HepG2 (cell line): ENCODE data around the gene PSMC2. TPM values are rescaled to one million over a fixed set of nuclear protein-coding genes. Genes with fewer than 3 reads are reported as not detected.

Source experiments
- ATAC-seq: fragments of 200-7000 bp; cut with Tn5 transposase; 3 replicates; pipeline ENCODE4 v1.9.1; 2020; ENCODE audit warnings: mild to moderate bottlenecking, moderate library complexity
- BruUV-seq: library from RNA; stranded (reverse); fragments of 400-500 nt; replicated peaks from 2 replicates; lab custom pipeline; 2021; lab: Mats Ljungman, UMichigan
- CTCF ChIA-PET: fragments of 300-600 bp; formaldehyde crosslinking; extraction: SDS; loops from one replicate; lab custom pipeline; 2021; ENCODE audit warnings: low total read pairs, inconsistent platforms, low intra/inter-chr PET ratio; lab: Yijun Ruan, JAX
- POLR2A ChIA-PET: fragments of 350-600 bp; sonication (Branson Sonifier 250); formaldehyde crosslinking; loops from one replicate; lab custom pipeline; 2020; ENCODE audit warnings: antibody characterized with exemption, inconsistent platforms; lab: Yijun Ruan, JAX
- DNase-seq: peaks from one replicate; pipeline ENCODE4 v3.0.0-alpha.2; 2015; ENCODE audit warnings: low spot score
- FAIRE-seq: peaks from 3 replicates; lab custom pipeline; 2011; peaks lifted over from hg19 to GRCh38; lab: Jason Lieb, UNC
- H2AFZ ChIP-seq: one replicate; pipeline ENCODE4 v1.6.1; 2011; ENCODE audit warnings: low read length, inconsistent platforms
- H3K27ac ChIP-seq: fragments of 300-600 bp; 3 replicates; pipeline ENCODE4 v1.8.0; 2011; ENCODE audit warnings: mixed run types, mild to moderate bottlenecking, mixed read lengths, low read length, inconsistent platforms; ENCODE audit not compliant: insufficient read depth; ENCODE audit errors: extremely low read length
- H3K27me3 ChIP-seq, 2 experiments: fragments of 200-600 bp in 1 of 2; 2 replicates in 1 of 2; 3 replicates in 1 of 2; pipeline versions ENCODE4 v1.6.0 to v1.8.0; 2011; ENCODE audit warnings: low read length in 2 of 2, mild to moderate bottlenecking in 2 of 2, moderate library complexity in 2 of 2, inconsistent platforms in 1 of 2; ENCODE audit not compliant: insufficient read depth in 2 of 2, control insufficient read depth in 1 of 2
- H3K36me3 ChIP-seq, 2 experiments: fragments of 200-600 bp in 1 of 2; replicated peaks in 1 of 2; 2 replicates in 1 of 2; 3 replicates in 1 of 2; pipeline versions ENCODE4 v1.5.1 to v1.8.0; 2011; ENCODE audit warnings: low read length in 2 of 2, inconsistent platforms in 1 of 2; ENCODE audit not compliant: insufficient read depth in 2 of 2, control insufficient read depth in 1 of 2
- H3K4me1 ChIP-seq: 2 replicates; pipeline ENCODE4 v1.5.1; 2012; ENCODE audit warnings: low read length, inconsistent platforms; ENCODE audit not compliant: insufficient read depth
- H3K4me2 ChIP-seq: 2 replicates; pipeline ENCODE4 v1.6.0; 2011; ENCODE audit warnings: low read depth, low read length, inconsistent platforms
- H3K4me3 ChIP-seq, 3 experiments: fragments of 200-600 bp in 1 of 3; sonication (generic), shearing (Covaris generic) in 1 of 3; replicated peaks in 1 of 3; 2 replicates each; pipeline ENCODE4 v1.5.1; 2011 to 2016; ENCODE audit warnings: low read length in 3 of 3, inconsistent platforms in 2 of 3, low read depth in 2 of 3, mild to moderate bottlenecking in 2 of 3, control low read depth in 1 of 3, mixed read lengths in 1 of 3; ENCODE audit not compliant: insufficient read depth in 1 of 3
- H3K79me2 ChIP-seq: one replicate; pipeline ENCODE4 v1.6.1; 2011; ENCODE audit warnings: low read length, inconsistent platforms; ENCODE audit not compliant: insufficient read depth
- H3K9ac ChIP-seq: 2 replicates; pipeline ENCODE4 v1.6.0; 2011; ENCODE audit warnings: mild to moderate bottlenecking, low read depth, low read length, inconsistent platforms; ENCODE audit not compliant: insufficient read depth
- H3K9me3 ChIP-seq: 2 replicates; pipeline ENCODE4 v1.5.1; 2012; ENCODE audit warnings: mild to moderate bottlenecking, low read length
- H4K20me1 ChIP-seq: 2 replicates; pipeline ENCODE4 v1.6.0; 2011; ENCODE audit warnings: inconsistent platforms, mild to moderate bottlenecking, low read length, moderate library complexity; ENCODE audit not compliant: insufficient read depth
- CAMTA2 ChIP-seq: sonication (generic); formaldehyde crosslinking; IDR thresholded peaks from 2 replicates; pipeline ENCODE4 v1.4.0; 2020; ENCODE audit warnings: mild to moderate bottlenecking, missing genetic modification reagents, borderline replicate concordance
- EEA1 ChIP-seq: sonication (generic); formaldehyde crosslinking; IDR thresholded peaks from 2 replicates; pipeline ENCODE4 v1.5.1; 2020; ENCODE audit warnings: mild to moderate bottlenecking, missing genetic modification reagents, borderline replicate concordance
- FOSL2 ChIP-seq: sonication (generic); formaldehyde crosslinking; IDR thresholded peaks from 2 replicates; pipeline ENCODE4 v1.4.0; 2020; ENCODE audit warnings: missing genetic modification reagents
- HDAC2 ChIP-seq: sonication (generic); formaldehyde crosslinking; IDR thresholded peaks from 2 replicates; pipeline ENCODE4 v1.4.0; 2020; ENCODE audit warnings: missing genetic modification reagents
- KDM5B ChIP-seq: sonication (generic); formaldehyde crosslinking; IDR thresholded peaks from 2 replicates; pipeline ENCODE4 v1.4.0; 2020; ENCODE audit warnings: missing genetic modification reagents, mild to moderate bottlenecking, borderline replicate concordance
- MTA1 ChIP-seq: sonication (generic); formaldehyde crosslinking; IDR thresholded peaks from 2 replicates; pipeline ENCODE4 v1.4.0; 2020; ENCODE audit warnings: missing genetic modification reagents, mild to moderate bottlenecking, borderline replicate concordance
- RERE ChIP-seq: IDR thresholded peaks from 2 replicates; pipeline ENCODE4 v1.6.1; 2016; ENCODE audit warnings: low read depth, missing genetic modification reagents, missing compliant biosample characterization
- TFDP2 ChIP-seq: sonication (generic); formaldehyde crosslinking; IDR thresholded peaks from 2 replicates; pipeline ENCODE4 v1.4.0; 2020; ENCODE audit warnings: missing genetic modification reagents
- ZBTB25 ChIP-seq: IDR thresholded peaks from 2 replicates; pipeline ENCODE4 v1.6.1; 2018; ENCODE audit warnings: missing genetic modification reagents
- ZBTB42 ChIP-seq: sonication (generic); formaldehyde crosslinking; IDR thresholded peaks from 2 replicates; pipeline ENCODE4 v1.5.0; 2020; ENCODE audit warnings: mild to moderate bottlenecking, missing genetic modification reagents
- ZNF556 ChIP-seq: sonication (generic); formaldehyde crosslinking; IDR thresholded peaks from 2 replicates; pipeline ENCODE4 v1.4.0; 2020; ENCODE audit warnings: mild to moderate bottlenecking, missing genetic modification reagents, borderline replicate concordance
- ZNF678 ChIP-seq: sonication (generic); formaldehyde crosslinking; IDR thresholded peaks from 2 replicates; pipeline ENCODE4 v1.4.0; 2020; ENCODE audit warnings: mild to moderate bottlenecking, missing genetic modification reagents
- ZNF761 ChIP-seq: sonication (generic); formaldehyde crosslinking; conservative IDR thresholded peaks from 2 replicates; pipeline ENCODE4 v1.4.0; 2020; ENCODE audit warnings: mild to moderate bottlenecking, missing genetic modification reagents
- ZNF788 ChIP-seq: sonication (generic); formaldehyde crosslinking; IDR thresholded peaks from 2 replicates; pipeline ENCODE4 v1.5.0; 2020; ENCODE audit warnings: mild to moderate bottlenecking, missing genetic modification reagents, borderline replicate concordance
- WGBS: methylation state at CpG from one replicate; pipeline ENCODE4 v1.1.6; 2017; ENCODE audit warnings: low lambda C conversion rate; 5-methylcytosine and 5-hydroxymethylcytosine counted together
- in situ Hi-C: cut with HindIII; loops from 2 replicates; pipeline ENCODE4 v1.10.0; 2017; ENCODE audit warnings: low pct_unique_long_range_greater_than_20kb; ENCODE audit not compliant: extremely low pct_ligation_motif_present
- intact Hi-C: fragments of 100-400 bp; cut with micrococcal nuclease; formaldehyde crosslinking; loops from one replicate; pipeline ENCODE4 v1.10.0; 2022; ENCODE audit not compliant: unreplicated experiment
- polyA plus RNA-seq, 8 experiments: library from polyadenylated mRNA; depleted of rRNA in 3 of 8; stranded (reverse) in 7 of 8; unstranded in 1 of 8; fragments of >200 nt; fragmentation: Illumina TruSeq in 4 of 8; extraction: Trizol in 4 of 8; gene quantifications; 2 replicates each; pipeline versions ENCODE4 v1.2.1 to v1.2.3, GENCODE V29; 2011 to 2016; ENCODE audit warnings: low read depth in 4 of 8, missing spikeins in 1 of 8, mixed read lengths in 1 of 8; ENCODE audit not compliant: insufficient read depth in 1 of 8
- total RNA-seq, 5 experiments: library from RNA; depleted of rRNA; stranded (reverse); fragments of >200 nt; fragmentation: Illumina TruSeq; extraction: Trizol; gene quantifications; 2 replicates each; pipeline ENCODE4 v1.2.3, GENCODE V29; 2016; ENCODE audit warnings: low read depth in 1 of 5

The PSMC2 gene
- total and polyA plus RNA-seq, 2 of the 13 experiments (the other 11 are each of a cell fraction or from before 2014, with no cell fraction given): 89.9 to 181 TPM

GRCh38 chr7:103405789-103406613 is 58.6 kb downstream of the PSMC2 start (continued):
- TF ChIP-seq TFDP2 (0 out of 2 replicates have a peak, but pooled peaks have one; percentile 34), HDAC2 (CRISPR knock-in tag) (0 out of 2 replicates have a peak, but pooled peaks have one; percentile 33), ZNF556 (CRISPR knock-in tag) (0 out of 2 replicates have a peak, but pooled peaks have one; percentile 16), KDM5B (peak; percentile 35; the same call in 1 of the 2 replicates), CAMTA2 (0 out of 2 replicates have a peak, but pooled peaks have one; percentile 9), FOSL2 (CRISPR knock-in tag) (0 out of 2 replicates have a peak, but pooled peaks have one; percentile 11), ZNF761 (CRISPR knock-in tag) (peak; percentile 56; the same call in 1 of the 2 replicates), ZNF678 (CRISPR knock-in tag) (0 out of 2 replicates have a peak, but pooled peaks have one; percentile 44), ZNF788 (CRISPR knock-in tag) (peak; percentile 36; the same call in 1 of the 2 replicates), MTA1 (peak; percentile 38; the same call in 1 of the 2 replicates)

GRCh38 chr7:103412151-103412550 is 64.7 kb downstream of the PSMC2 start:
- H3K27me3 ChIP-seq: no peaks in the 10 kb centered on the region; a peak in 1 of 5 replicates
- CTCF ChIA-PET: no interaction called here

More at GRCh38 chr7:103412151-103412550, 64.7 kb downstream of the PSMC2 start:
- Histone ChIP-seq H3K27ac (no peak overlapping the region), H3K9me3 (no peaks in the 10 kb centered on the region), H3K36me3 (no peaks in the 10 kb centered on the region), H3K79me2 (no peaks in the 10 kb centered on the region), H3K4me2 (no peak overlapping the region), H3K4me1 (no peaks in the 10 kb centered on the region), H3K4me3 (no peak overlapping the region), H4K20me1 (no peaks in the 10 kb centered on the region; the same call in 1 of the 2 replicates), H2AFZ (no peak overlapping the region), H3K9ac (no peak overlapping the region)
- FAIRE-seq (no peak), DNase-seq (no peak), ATAC-seq (no peak)
- POLR2A ChIA-PET: no interaction called here
- TF ChIP-seq EEA1 (CRISPR knock-in tag) (no peak), ZBTB42 (CRISPR knock-in tag) (no peak), ZBTB25 (CRISPR knock-in tag) (no peak), RERE (CRISPR knock-in tag) (no peak)
- no TSS peak for BruUV-seq
- in situ Hi-C loops (no loop called here), intact Hi-C loops (no loop called here)
- WGBS: 77% methylated on average over 1 of the region's 1 CpG
